ENCODE results near the gene GPR6.

GPR6 gene

DNA sequence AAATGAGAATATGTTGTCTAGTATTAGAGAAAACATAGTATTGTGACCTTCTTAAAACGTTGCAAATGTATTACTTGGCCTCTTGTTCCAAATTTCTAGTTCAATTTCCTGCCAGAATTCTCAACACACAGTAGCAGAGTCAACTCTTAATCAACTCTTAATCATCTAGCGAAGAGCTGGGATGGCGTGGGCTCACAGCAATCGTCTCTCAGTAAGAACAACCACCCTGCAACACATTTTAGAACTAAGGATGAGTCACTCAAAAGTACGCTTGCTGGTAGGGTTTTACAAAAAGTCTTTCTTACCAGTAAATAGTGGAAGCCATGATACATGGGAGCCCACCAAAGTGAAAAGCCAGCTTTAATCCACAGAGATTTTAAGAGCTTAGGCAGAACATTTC lies 24.6 kb downstream of the GPR6 start:
- H3K4me1 ChIP-seq (ENCODE audit: insufficient read depth, low read length) = no peaks in the 10 kb centered on the region
- no peaks in the 10 kb centered on the region for H3K9me3 ChIP-seq (ENCODE audit: insufficient read depth, low read depth, low read length)
- no peaks in the 10 kb centered on the region for H3K36me3 ChIP-seq (ENCODE audit: insufficient read depth, low read length)
- no peaks in the 10 kb centered on the region for H3K27me3 ChIP-seq (ENCODE audit: insufficient read depth, low read length)
- no peak overlapping the region for H3K27ac ChIP-seq (ENCODE audit: low read depth, low read length)
- H3K9ac ChIP-seq (ENCODE audit: low read depth, low read length) = no peak overlapping the region
- WGBS = 90% methylated on average over 5 of the region's 5 CpGs
- H3K4me3 ChIP-seq (ENCODE audit: low read length) = no peak overlapping the region

DNA sequence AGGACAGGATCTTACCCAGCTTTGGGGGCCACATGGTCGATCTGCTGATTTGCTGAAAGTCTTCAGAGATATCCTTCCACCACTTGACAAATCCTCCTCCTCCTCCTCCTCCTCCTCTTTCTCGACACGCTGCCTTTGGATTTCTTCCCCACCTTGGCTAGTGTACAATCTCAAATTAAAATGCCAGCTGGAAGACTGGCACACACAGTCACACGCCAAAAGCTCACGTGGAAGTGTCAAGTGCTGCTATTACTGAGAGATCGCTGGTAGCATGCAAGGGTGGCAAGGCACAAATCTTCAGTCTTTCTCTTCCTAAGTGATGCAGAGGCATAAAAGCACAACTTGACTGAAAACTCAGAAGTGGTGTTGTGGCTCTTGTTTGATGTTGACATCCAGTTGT lies 35.3 kb downstream of the GPR6 start:
- Histone ChIP-seq H3K27me3 (ENCODE audit: insufficient read depth, low read length) (no peaks in the 10 kb centered on the region), H3K4me1 (ENCODE audit: insufficient read depth, low read length) (no peaks in the 10 kb centered on the region), H3K27ac (ENCODE audit: low read depth, low read length) (no peak overlapping the region), H3K9me3 (ENCODE audit: insufficient read depth, low read depth, low read length) (no peaks in the 10 kb centered on the region), H3K4me3 (ENCODE audit: low read length) (no peak overlapping the region), H3K9ac (ENCODE audit: low read depth, low read length) (no peak overlapping the region), H3K36me3 (ENCODE audit: insufficient read depth, low read length) (no peaks in the 10 kb centered on the region)
- WGBS = 78% methylated on average over 6 of the region's 6 CpGs

DNA sequence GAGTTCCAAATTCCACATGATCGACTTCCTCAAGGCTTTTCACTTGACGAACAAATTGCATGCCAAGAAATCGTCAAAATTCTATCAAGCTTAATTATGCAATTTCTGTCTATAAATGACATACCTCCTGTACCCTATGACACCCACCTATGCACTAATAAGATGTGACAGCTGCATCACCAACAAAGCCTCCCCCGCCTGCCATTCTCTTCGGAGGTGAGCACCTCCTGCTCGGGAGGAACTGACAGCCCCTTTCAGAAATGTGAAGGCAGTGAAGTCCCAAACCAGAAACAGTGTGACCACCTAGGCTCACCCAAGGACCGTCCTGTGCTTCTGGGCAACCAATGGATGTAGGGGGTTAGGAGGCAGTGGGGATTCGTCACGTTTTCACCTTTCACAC lies 37.1 kb downstream of the GPR6 start:
- Histone ChIP-seq H3K4me1 (ENCODE audit: insufficient read depth, low read length) (no peaks in the 10 kb centered on the region), H3K9ac (ENCODE audit: low read depth, low read length) (no peak overlapping the region), H3K27me3 (ENCODE audit: insufficient read depth, low read length) (no peaks in the 10 kb centered on the region), H3K4me3 (ENCODE audit: low read length) (no peak overlapping the region), H3K27ac (ENCODE audit: low read depth, low read length) (no peak overlapping the region), H3K36me3 (ENCODE audit: insufficient read depth, low read length) (no peaks in the 10 kb centered on the region), H3K9me3 (ENCODE audit: insufficient read depth, low read depth, low read length) (no peaks in the 10 kb centered on the region)
- 95% methylated on average over 9 of the region's 9 CpGs for WGBS

DNA sequence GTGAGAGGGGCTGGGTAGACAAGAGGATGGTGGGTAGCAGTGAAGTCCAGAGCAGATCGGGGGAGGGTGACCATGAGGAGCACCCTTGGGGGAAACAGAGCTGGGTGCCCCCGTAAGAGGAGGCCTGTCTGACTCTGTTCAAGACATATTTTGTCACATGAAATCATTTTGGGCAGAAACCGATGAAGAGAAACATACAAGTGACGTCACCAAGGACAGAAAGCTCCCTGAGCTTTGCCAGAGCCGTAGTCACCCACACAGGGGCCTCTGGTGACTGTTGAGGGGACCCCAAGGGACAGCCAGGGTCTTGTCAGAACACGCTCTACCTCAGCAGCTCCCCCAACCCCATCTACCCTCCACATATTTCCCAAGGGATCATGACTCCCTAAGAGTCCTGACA lies 39.2 kb downstream of the GPR6 start:
- Histone ChIP-seq H3K9ac (ENCODE audit: low read depth, low read length) (no peak overlapping the region), H3K9me3 (ENCODE audit: insufficient read depth, low read depth, low read length) (no peaks in the 10 kb centered on the region), H3K4me1 (ENCODE audit: insufficient read depth, low read length) (no peaks in the 10 kb centered on the region), H3K27ac (ENCODE audit: low read depth, low read length) (no peak overlapping the region), H3K36me3 (ENCODE audit: insufficient read depth, low read length) (no peaks in the 10 kb centered on the region), H3K4me3 (ENCODE audit: low read length) (no peak overlapping the region), H3K27me3 (ENCODE audit: insufficient read depth, low read length) (no peaks in the 10 kb centered on the region)
- whole genome bisulfite sequencing = 86% methylated on average over 6 of the region's 6 CpGs

DNA sequence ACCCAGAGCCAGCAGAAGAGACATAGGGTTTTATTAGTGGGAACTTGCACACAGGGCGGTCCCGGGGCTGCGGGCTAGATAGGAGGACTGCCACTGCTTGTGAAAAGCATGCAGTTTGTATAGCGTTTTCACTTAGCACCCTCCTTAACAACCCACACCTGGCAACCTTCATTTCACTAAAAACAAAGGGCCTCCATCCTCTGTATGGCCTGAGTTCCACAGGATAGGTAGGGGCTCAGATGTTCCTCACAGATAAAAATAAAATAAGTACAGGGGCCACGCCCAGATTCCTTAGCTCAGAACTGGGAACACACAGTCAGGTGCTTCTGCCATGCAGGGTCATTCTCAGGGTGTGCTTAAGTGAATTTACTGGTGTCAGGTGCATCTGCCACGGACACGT lies 39.8 kb downstream of the GPR6 start:
- Histone ChIP-seq H3K4me1 (ENCODE audit: insufficient read depth, low read length) (no peaks in the 10 kb centered on the region), H3K4me3 (ENCODE audit: low read length) (no peak overlapping the region), H3K36me3 (ENCODE audit: insufficient read depth, low read length) (no peaks in the 10 kb centered on the region), H3K9me3 (ENCODE audit: insufficient read depth, low read depth, low read length) (no peaks in the 10 kb centered on the region), H3K27ac (ENCODE audit: low read depth, low read length) (no peak overlapping the region), H3K9ac (ENCODE audit: low read depth, low read length) (no peak overlapping the region), H3K27me3 (ENCODE audit: insufficient read depth, low read length) (no peaks in the 10 kb centered on the region)
- WGBS = 87% methylated on average over 7 of the region's 7 CpGs

- no peak overlapping the region for H3K4me3 ChIP-seq (ENCODE audit: low read length)
- no peaks in the 10 kb centered on the region for H3K27me3 ChIP-seq (ENCODE audit: insufficient read depth, low read length)
- H3K9me3 ChIP-seq (ENCODE audit: insufficient read depth, low read depth, low read length) = no peaks in the 10 kb centered on the region
- no peaks in the 10 kb centered on the region for H3K4me1 ChIP-seq (ENCODE audit: insufficient read depth, low read length)
- 90% methylated on average over 4 of the region's 5 CpGs for WGBS
- no peaks in the 10 kb centered on the region for H3K36me3 ChIP-seq (ENCODE audit: insufficient read depth, low read length)
- no peak overlapping the region for H3K27ac ChIP-seq (ENCODE audit: low read depth, low read length)
- H3K9ac ChIP-seq (ENCODE audit: low read depth, low read length) = no peak overlapping the region
Measured at GRCh38 chr6:110018486-110018885, 40.4 kb downstream of the GPR6 start.

DNA sequence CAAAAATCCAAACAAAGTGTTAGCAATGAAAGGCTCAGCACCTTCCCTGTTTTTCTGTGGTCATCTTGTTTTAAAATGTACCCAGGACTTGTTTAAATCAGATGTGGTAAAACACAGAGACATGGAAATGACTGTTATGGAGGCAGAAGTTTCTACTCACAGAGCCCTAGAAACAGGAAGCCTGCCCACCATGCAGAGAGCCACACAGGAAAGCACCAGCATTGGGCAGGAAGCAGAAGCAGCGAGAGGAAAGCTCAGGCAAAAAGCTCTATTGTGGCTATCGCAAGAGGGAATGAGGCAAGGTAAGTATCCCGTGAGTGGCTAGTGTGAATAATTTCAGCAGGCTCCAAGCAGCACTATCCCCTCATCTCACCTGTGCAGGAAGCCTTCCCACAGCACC lies 42.8 kb downstream of the GPR6 start:
- H3K9me3 ChIP-seq (ENCODE audit: insufficient read depth, low read depth, low read length) = no peaks in the 10 kb centered on the region
- H3K27ac ChIP-seq (ENCODE audit: low read depth, low read length) = no peak overlapping the region
- no peak overlapping the region for H3K4me3 ChIP-seq (ENCODE audit: low read length)
- no peaks in the 10 kb centered on the region for H3K36me3 ChIP-seq (ENCODE audit: insufficient read depth, low read length)
- 89% methylated on average over 3 of the region's 3 CpGs for WGBS
- no peaks in the 10 kb centered on the region for H3K27me3 ChIP-seq (ENCODE audit: insufficient read depth, low read length)
- no peak overlapping the region for H3K9ac ChIP-seq (ENCODE audit: low read depth, low read length)
- H3K4me1 ChIP-seq (ENCODE audit: insufficient read depth, low read length) = no peaks in the 10 kb centered on the region

DNA sequence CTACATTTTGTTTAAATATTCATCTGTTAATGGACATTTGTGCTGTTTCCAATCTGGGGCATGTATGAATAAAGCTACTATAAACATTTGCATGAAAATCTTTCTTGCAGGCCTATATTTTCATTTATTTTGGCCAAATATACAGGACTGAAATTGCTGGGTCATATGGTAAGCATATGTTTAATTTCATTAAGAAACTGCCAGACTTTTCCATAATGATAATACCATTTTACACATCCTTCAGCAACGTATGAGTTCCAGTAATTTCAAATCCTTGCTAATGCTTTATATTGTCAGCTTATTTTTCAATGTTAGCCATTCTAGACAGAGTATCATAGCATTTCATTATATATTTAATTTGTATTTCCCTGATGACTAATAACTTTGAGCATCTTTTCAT lies 51.0 kb downstream of the GPR6 start:
- H3K9me3 ChIP-seq (ENCODE audit: insufficient read depth, low read depth, low read length) = no peaks in the 10 kb centered on the region
- H3K27me3 ChIP-seq (ENCODE audit: insufficient read depth, low read length) = no peaks in the 10 kb centered on the region
- no peaks in the 10 kb centered on the region for H3K4me1 ChIP-seq (ENCODE audit: insufficient read depth, low read length)
- WGBS = 88% methylated on average over 1 of the region's 1 CpG
- no peak overlapping the region for H3K4me3 ChIP-seq (ENCODE audit: low read length)
- no peak overlapping the region for H3K27ac ChIP-seq (ENCODE audit: low read depth, low read length)
- no peak overlapping the region for H3K9ac ChIP-seq (ENCODE audit: low read depth, low read length)
- H3K36me3 ChIP-seq (ENCODE audit: insufficient read depth, low read length) = no peaks in the 10 kb centered on the region
